Thyroid gland (tissue), 4 donors: Measurements from ENCODE around the gene SHD.

ENCODE experiments used
- CTCF ChIP-seq, 6 experiments: fragments of 200-600 bp in 3 of 6; fragments of 450-650 bp in 3 of 6; sonication (generic) in 3 of 6; IDR thresholded peaks; one replicate each; pipeline ENCODE4 v1.5.1; 2016 to 2019; ENCODE audit warnings: antibody characterized with exemption in 6 of 6, mild to moderate bottlenecking in 2 of 6, inconsistent platforms in 1 of 6, moderate library complexity in 1 of 6
- POLR2A ChIP-seq, 2 donors: fragments of 450-650 bp; IDR thresholded peaks; one replicate each; pipeline ENCODE4 v1.6.1; 2017; ENCODE audit warnings: antibody characterized with exemption in 2 of 2, mild to moderate bottlenecking in 2 of 2, moderate library complexity in 1 of 2

DNA sequence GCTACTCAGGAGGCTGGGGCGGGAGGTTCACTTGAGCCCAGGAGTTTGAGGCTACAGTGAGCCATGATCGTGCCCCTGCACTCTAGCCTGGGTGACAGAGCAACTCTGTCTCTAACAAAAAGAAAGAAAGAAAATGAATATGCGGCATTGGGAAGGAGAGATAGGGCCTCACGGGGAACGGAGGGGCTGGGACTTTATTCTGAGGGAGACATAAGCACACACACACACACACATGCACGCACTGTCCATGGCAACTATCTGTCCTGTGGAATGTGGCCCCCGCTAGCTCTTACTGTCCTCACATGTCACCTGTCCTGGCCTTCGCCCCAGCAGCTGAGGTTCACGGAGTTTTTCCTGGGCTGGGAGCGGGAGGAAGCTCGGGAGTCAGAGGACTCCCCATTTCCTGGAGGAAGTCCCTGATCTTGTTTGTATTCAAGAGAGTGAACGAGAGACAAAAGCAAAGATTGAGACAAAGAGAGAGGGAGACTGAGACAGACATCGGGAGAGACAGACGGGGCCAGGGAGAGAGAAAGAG lies 58.9 kb downstream of the SHD start:
- TF ChIP-seq CTCF (IDR thresholded peaks at IDR 0.05) (no peak), POLR2A (IDR thresholded peaks at IDR 0.05) (no peak)
